K562 (cell line): ENCODE results near the gene SIRT3. TPM values are rescaled to one million over a fixed set of nuclear protein-coding genes. Genes with fewer than 3 reads are reported as not detected.
"Not testable (repeated sequence)": the region's sequence is repeated elsewhere in the genome, so short reads cannot be mapped to it uniquely, and the experiment has no call there.

Experiments used
- CREB1 ChIP-seq, 2 experiments: sonication (generic) in 1 of 2; formaldehyde crosslinking in 1 of 2; IDR thresholded peaks; 2 replicates each; pipeline versions ENCODE4 v1.6.1 to v1.8.0; 2012 to 2022; ENCODE audit warnings: inconsistent platforms in 1 of 2, mild to moderate bottlenecking in 1 of 2, missing genetic modification reagents in 1 of 2, moderate library complexity in 1 of 2
- CREM ChIP-seq: IDR thresholded peaks from 2 replicates; pipeline ENCODE4 v1.6.1; 2014; ENCODE audit warnings: antibody characterized with exemption, low read depth
- FOXK2 ChIP-seq, 2 experiments: fragments of 450-650 bp; IDR thresholded peaks in 1 of 2; conservative IDR thresholded peaks in 1 of 2; 2 replicates each; pipeline ENCODE4 v1.6.1; 2016; ENCODE audit warnings: low read depth in 2 of 2, mild to moderate bottlenecking in 1 of 2
- MAZ ChIP-seq, 2 experiments: fragments of 450-650 bp in 1 of 2; sonication (generic) in 1 of 2; formaldehyde crosslinking; IDR thresholded peaks in 1 of 2; conservative IDR thresholded peaks in 1 of 2; 2 replicates each; pipeline versions ENCODE4 v1.4.0 to v1.5.0; 2020; ENCODE audit warnings: mild to moderate bottlenecking in 1 of 2, missing genetic modification reagents in 1 of 2
- MYC ChIP-seq, 2 experiments: fragments of 250-450 bp in 1 of 2; sonication (Bioruptor Pico) in 1 of 2; IDR thresholded peaks; 2 replicates each; pipeline versions ENCODE4 v1.5.1 to v1.6.1; 2012 to 2021; ENCODE audit warnings: low read depth in 2 of 2, borderline replicate concordance in 1 of 2, improper control_type of control experiment in 1 of 2, low read length in 1 of 2, mild to moderate bottlenecking in 1 of 2, moderate library complexity in 1 of 2
- MYNN ChIP-seq, 2 experiments: sonication (generic); formaldehyde crosslinking in 1 of 2; IDR thresholded peaks; 2 replicates each; pipeline versions ENCODE4 v1.5.0 to v1.6.1; 2016 to 2020; ENCODE audit warnings: antibody characterized with exemption in 1 of 2, missing genetic modification reagents in 1 of 2
- SIN3A ChIP-seq, 2 experiments: fragments of 150-350 bp in 1 of 2; IDR thresholded peaks; 2 replicates each; pipeline ENCODE4 v1.6.1; 2011 to 2016; ENCODE audit warnings: borderline replicate concordance in 2 of 2, low read depth in 2 of 2, low read length in 2 of 2, mild to moderate bottlenecking in 2 of 2, moderate library complexity in 2 of 2; ENCODE audit not compliant: control insufficient read depth in 1 of 2
- SMARCC2 ChIP-seq: fragments of 450-650 bp; IDR thresholded peaks from 2 replicates; pipeline ENCODE4 v1.6.1; 2017; ENCODE audit warnings: antibody characterized with exemption, moderate library complexity, mild to moderate bottlenecking, low read depth
- SMARCE1 ChIP-seq: fragments of 450-650 bp; IDR thresholded peaks from 2 replicates; pipeline ENCODE4 v1.7.1; 2016; ENCODE audit warnings: mild to moderate bottlenecking
- YY1 ChIP-seq, 3 experiments: IDR thresholded peaks; 2 replicates each; pipeline ENCODE4 v1.6.1; 2011; ENCODE audit warnings: low read length in 2 of 3, mild to moderate bottlenecking in 2 of 3, moderate library complexity in 2 of 3, borderline replicate concordance in 1 of 3, control low read depth in 1 of 3, low read depth in 1 of 3; ENCODE audit not compliant: insufficient read depth in 3 of 3, insufficient replicate concordance in 2 of 3, control insufficient read depth in 1 of 3, insufficient read length in 1 of 3; ENCODE audit errors: extremely low read depth in 1 of 3
- ZBTB11 ChIP-seq, 3 experiments: fragments of 200-800 bp in 1 of 3; fragments of 250-450 bp in 1 of 3; fragments of 450-650 bp in 1 of 3; sonication (Bioruptor Pico) in 1 of 3; sonication (Bioruptor generic) in 1 of 3; formaldehyde crosslinking in 1 of 3; IDR thresholded peaks; 2 replicates each; pipeline versions ENCODE4 v1.6.1 to v1.8.0; 2016 to 2022; ENCODE audit warnings: mild to moderate bottlenecking in 2 of 3, missing genetic modification characterization in 2 of 3, missing compliant biosample characterization in 1 of 3, moderate library complexity in 1 of 3
- ZBTB33 ChIP-seq: sonication (generic); formaldehyde crosslinking; IDR thresholded peaks from 2 replicates; pipeline ENCODE4 v1.8.1; 2023; ENCODE audit warnings: mild to moderate bottlenecking, missing genetic modification reagents
- ZNF3 ChIP-seq: fragments of 250-450 bp; sonication (Bioruptor Pico); IDR thresholded peaks from 2 replicates; pipeline ENCODE4 v1.5.0; 2021; ENCODE audit warnings: mild to moderate bottlenecking, moderate library complexity
- ZNF639 ChIP-seq, 2 experiments: fragments of 200-800 bp in 1 of 2; sonication (Bioruptor generic) in 1 of 2; sonication (generic) in 1 of 2; formaldehyde crosslinking in 1 of 2; IDR thresholded peaks in 1 of 2; conservative IDR thresholded peaks in 1 of 2; 2 replicates each; pipeline versions ENCODE4 v1.5.0 to v1.6.1; 2016 to 2020; ENCODE audit warnings: missing compliant biosample characterization in 1 of 2, missing genetic modification characterization in 1 of 2, missing genetic modification reagents in 1 of 2
- ZNF76 ChIP-seq: fragments of 250-450 bp; sonication (Bioruptor Pico); IDR thresholded peaks from 2 replicates; pipeline ENCODE4 v1.4.0; 2020; ENCODE audit warnings: mild to moderate bottlenecking, moderate library complexity, borderline replicate concordance
- polyA plus RNA-seq, 8 experiments: library from polyadenylated mRNA; depleted of rRNA in 4 of 8; stranded (reverse) in 5 of 8; unstranded in 3 of 8; fragments of >200 nt; fragmentation: Nextera tagmentation in 2 of 8; fragmentation: Illumina TruSeq in 1 of 8; extraction: Ambion mirVana in 2 of 8; extraction: Trizol in 1 of 8; gene quantifications; 2 replicates each; pipeline versions ENCODE4 v1.2.1 to v1.2.3, GENCODE V29; 2011 to 2014; ENCODE audit warnings: inconsistent platforms in 1 of 8, missing spikeins in 1 of 8
- total RNA-seq, 7 experiments: library from RNA; depleted of rRNA in 6 of 7; stranded (reverse); fragments of >200 nt in 6 of 7; fragmentation: Illumina TruSeq in 2 of 7; extraction: Trizol in 2 of 7; gene quantifications; 2 replicates each; pipeline versions ENCODE4 v1.2.1 to v1.2.3, GENCODE V29; 2011 to 2021; ENCODE audit warnings: low replicate concordance in 1 of 7

The SIRT3 gene
- total and polyA plus RNA-seq, 9 of the 15 experiments (the other 6 are each of a cell fraction or from before 2014, with no cell fraction given): 1.9 to 27.5 (median 14.5) TPM

DNA sequence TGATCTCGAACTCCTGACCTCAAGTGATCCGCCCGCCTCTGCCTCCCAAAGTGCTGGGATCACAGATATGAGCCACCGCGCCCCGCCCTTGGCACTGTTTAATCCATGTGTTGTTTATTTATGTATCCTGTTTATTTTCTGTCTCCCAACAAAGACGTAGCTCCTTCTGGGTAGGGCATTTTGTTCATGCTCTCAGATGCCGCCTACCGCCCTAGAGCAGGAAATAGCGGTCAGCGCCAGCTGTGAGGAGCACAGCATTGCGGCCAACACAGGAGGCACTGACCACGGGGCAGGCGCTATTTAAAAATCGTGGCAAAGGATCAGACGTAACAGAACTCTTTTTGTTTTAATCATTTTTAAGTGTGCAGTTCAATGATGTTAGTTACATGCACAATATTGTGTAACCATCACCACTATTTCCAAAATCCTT is 32.6 kb upstream of the SIRT3 start (continued):
- TF ChIP-seq ZBTB11 (CRISPR knock-in tag; IDR thresholded peaks at IDR 0.05) (peak in 1 of 3 experiments; percentile 48; a peak in 1 of 6 replicates), CREB1 (IDR thresholded peaks at IDR 0.05) (0 out of 2 replicates have a peak, but pooled peaks have one; percentile 47), CREM (peak; percentile 86), YY1 (IDR thresholded peaks at IDR 0.05; ENCODE audit: borderline replicate concordance in 1 of 3, control insufficient read depth in 1 of 3, extremely low read depth in 1 of 3, insufficient read depth in 3 of 3, insufficient read length in 1 of 3, insufficient replicate concordance in 2 of 3, low read depth in 1 of 3, low read length in 2 of 3) (peak in 2 of 3 experiments; percentile 27 to 71), SMARCC2 (peak; percentile 51; the same call in 1 of the 2 replicates), ZBTB33 (CRISPR knock-in tag) (0 out of 2 replicates have a peak, but pooled peaks have one; percentile 22), MAZ (CRISPR knock-in tag; conservative IDR thresholded peaks at IDR 0.05 in 1 of 2, IDR thresholded peaks at IDR 0.05 in 1 of 2) (peak in 1 of 2 experiments; percentile 20; a peak in 1 of 4 replicates), FOXK2 (conservative IDR thresholded peaks at IDR 0.05 in 1 of 2, IDR thresholded peaks at IDR 0.05 in 1 of 2; ENCODE audit: low read depth in 2 of 2) (peak; percentile 81 to 94), SMARCE1 (0 out of 2 replicates have a peak, but pooled peaks have one; percentile 35), ZNF3 (CRISPR knock-in tag) (0 out of 2 replicates have a peak, but pooled peaks have one; percentile 12), ZNF76 (CRISPR knock-in tag) (peak; percentile 61; the same call in 1 of the 2 replicates), MYNN (IDR thresholded peaks at IDR 0.05) (peak; percentile 50; the same call in 1 of the 2 replicates), MYC (IDR thresholded peaks at IDR 0.05; ENCODE audit: low read depth, low read length) (peak; percentile 55), SIN3A (IDR thresholded peaks at IDR 0.05; ENCODE audit: borderline replicate concordance in 2 of 2, control insufficient read depth in 1 of 2, low read depth in 2 of 2, low read length in 2 of 2) (peak; percentile 37 to 87; a peak in 1 of 4 replicates), ZNF639 (CRISPR knock-in tag; conservative IDR thresholded peaks at IDR 0.05 in 1 of 2, IDR thresholded peaks at IDR 0.05 in 1 of 2) (0 out of 4 replicates have a peak, but pooled peaks of 1 of the 2 experiments have one; percentile 9)
- not testable (repeated sequence) for TF ChIP-seq CREB1 (CRISPR knock-in tag; IDR thresholded peaks at IDR 0.05); MYNN (CRISPR knock-in tag; IDR thresholded peaks at IDR 0.05); MYC (CRISPR knock-in tag; IDR thresholded peaks at IDR 0.05; ENCODE audit: borderline replicate concordance, low read depth)
